ENCODE data around the gene TSNAXIP1. TPM values are rescaled to one million over a fixed set of nuclear protein-coding genes. Genes with fewer than 3 reads are reported as not detected.
A peak's percentile ranks its signal among the peaks of the same experiment; 100 is the strongest.

The TSNAXIP1 gene
- total and polyA plus RNA-seq, 12 donors: 0.72 to 18.7 (median 2.3) TPM

- Histone ChIP-seq H3K4me3 (peak overlapping the region in 2 of 4 donors; percentile 75 to 94), H3K9me3 (replicated peaks in 1 of 3) (no peaks in the 10 kb centered on the region), H3K36me3 (replicated peaks in 1 of 2) (no peaks in the 10 kb centered on the region), H3K27ac (peak overlapping the region in 4 of 5 donors; percentile 94 to 100 (median 98)), H3K4me1 (replicated peaks in 1 of 2) (peaks cover 31 to 36% of the 10 kb centered on the region in 2 donors), H3K27me3 (no peaks in the 10 kb centered on the region)
- intact Hi-C loops (cut with DNase I): no loop called here
- TF ChIP-seq POLR2A (IDR thresholded peaks at IDR 0.05): no peak
- TF ChIP-seq, protein P1, sequence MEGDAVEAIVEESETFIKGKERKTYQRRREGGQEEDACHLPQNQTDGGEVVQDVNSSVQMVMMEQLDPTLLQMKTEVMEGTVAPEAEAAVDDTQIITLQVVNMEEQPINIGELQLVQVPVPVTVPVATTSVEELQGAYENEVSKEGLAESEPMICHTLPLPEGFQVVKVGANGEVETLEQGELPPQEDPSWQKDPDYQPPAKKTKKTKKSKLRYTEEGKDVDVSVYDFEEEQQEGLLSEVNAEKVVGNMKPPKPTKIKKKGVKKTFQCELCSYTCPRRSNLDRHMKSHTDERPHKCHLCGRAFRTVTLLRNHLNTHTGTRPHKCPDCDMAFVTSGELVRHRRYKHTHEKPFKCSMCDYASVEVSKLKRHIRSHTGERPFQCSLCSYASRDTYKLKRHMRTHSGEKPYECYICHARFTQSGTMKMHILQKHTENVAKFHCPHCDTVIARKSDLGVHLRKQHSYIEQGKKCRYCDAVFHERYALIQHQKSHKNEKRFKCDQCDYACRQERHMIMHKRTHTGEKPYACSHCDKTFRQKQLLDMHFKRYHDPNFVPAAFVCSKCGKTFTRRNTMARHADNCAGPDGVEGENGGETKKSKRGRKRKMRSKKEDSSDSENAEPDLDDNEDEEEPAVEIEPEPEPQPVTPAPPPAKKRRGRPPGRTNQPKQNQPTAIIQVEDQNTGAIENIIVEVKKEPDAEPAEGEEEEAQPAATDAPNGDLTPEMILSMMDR (IDR thresholded peaks at IDR 0.05): no peak
- WGBS, 4 donors: 45 to 55% (median 50%) methylated on average over 15 to 17 of the region's 17 CpGs
- DNase-seq: no peak
Observed at GRCh38 chr16:67841198-67841815, 34.6 kb downstream of the TSNAXIP1 start.

- Histone ChIP-seq H3K4me1 (replicated peaks in 1 of 2) (peaks cover 32 to 36% of the 10 kb centered on the region in 2 donors), H3K9me3 (replicated peaks in 1 of 3) (no peaks in the 10 kb centered on the region), H3K36me3 (replicated peaks in 1 of 2) (no peaks in the 10 kb centered on the region), H3K27ac (peak within 1 kb of the TSS; percentile 94 to 100 (median 98)), H3K4me3 (peak within 1 kb of the TSS; percentile 52 to 94 (median 70)), H3K27me3 (no peaks in the 10 kb centered on the region)
- peak; percentile 34 to 64 for TF ChIP-seq POLR2A (IDR thresholded peaks at IDR 0.05)
- TF ChIP-seq, protein P1 (IDR thresholded peaks at IDR 0.05): peak; percentile 70 to 93 (median 90)
- peak; percentile 93 to 98 (median 95) for DNase-seq
- intact Hi-C loops (cut with DNase I): no loop called here
- 0 to 1% (median 1%) methylated on average over 14 to 83 of the region's 83 CpGs for WGBS, 4 donors
Observed at GRCh38 chr16:67841816-67842508, 35.3 kb downstream of the TSNAXIP1 start, which contains the start of gene THAP11. TSS of gene THAP11 (plus strand) at chr16:67842320. CDS start at chr16:67842555, 235 bp downstream.

- TF ChIP-seq, protein P1 (IDR thresholded peaks at IDR 0.05): peak in 2 of 6 experiments; percentile 21 to 45
- peak in 1 of 2 donors; percentile 20 for TF ChIP-seq POLR2A (IDR thresholded peaks at IDR 0.05)
- Histone ChIP-seq H3K27ac (peak overlapping the region; percentile 94 to 100 (median 98)), H3K9me3 (replicated peaks in 1 of 3) (no peaks in the 10 kb centered on the region), H3K27me3 (no peaks in the 10 kb centered on the region), H3K4me3 (peak overlapping the region in 3 of 4 donors; percentile 52 to 94 (median 75)), H3K36me3 (replicated peaks in 1 of 2) (no peaks in the 10 kb centered on the region), H3K4me1 (replicated peaks in 1 of 2) (peaks cover 33 to 38% of the 10 kb centered on the region in 2 donors)
- intact Hi-C loops (cut with DNase I): no loop called here
- DNase-seq: peak; percentile 50 to 79 (median 58)
- WGBS, 4 donors: 0 to 17% (median 1%) methylated on average over 1 to 67 of the region's 67 CpGs
Observed at GRCh38 chr16:67842509-67843342, 36.0 kb downstream of the TSNAXIP1 start.
